Measurements from ENCODE around the gene SYNGR2.

DNA sequence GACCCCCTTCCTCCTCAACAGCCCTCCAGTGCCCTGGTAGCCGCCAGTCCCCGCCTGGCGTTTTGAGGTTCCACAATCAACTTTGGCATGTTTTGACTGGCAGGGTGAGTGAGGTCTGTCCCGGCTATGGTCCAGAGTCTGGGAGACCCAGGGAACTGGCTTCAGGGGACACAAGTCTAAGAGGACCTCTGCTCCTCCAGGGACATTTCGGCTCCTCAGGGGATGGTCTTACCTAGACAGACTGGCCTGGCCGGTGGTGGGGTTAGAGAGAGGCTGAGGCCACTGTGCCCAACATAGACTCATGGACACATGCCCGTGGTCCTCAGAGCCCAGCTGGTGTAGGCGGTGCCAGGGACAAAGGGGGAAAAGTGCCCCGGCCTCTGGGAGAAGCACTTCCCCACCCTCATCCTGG, 35.6 kb upstream of the SYNGR2 start:
- TF ChIP-seq ZC3H10 (CRISPR knock-in tag; IDR thresholded peaks at IDR 0.05) (no peak), ZNF8 (CRISPR knock-in tag; IDR thresholded peaks at IDR 0.05) (no peak), OSR1 (CRISPR knock-in tag; IDR thresholded peaks at IDR 0.05) (no peak), ESRRG (CRISPR knock-in tag; IDR thresholded peaks at IDR 0.05) (no peak), SNAI2 (CRISPR knock-in tag; IDR thresholded peaks at IDR 0.05) (no peak), RARB (CRISPR knock-in tag; IDR thresholded peaks at IDR 0.05) (no peak), ZNF70 (CRISPR knock-in tag; IDR thresholded peaks at IDR 0.05) (no peak), ZNF565 (CRISPR knock-in tag; conservative IDR thresholded peaks at IDR 0.05; ENCODE audit: low read depth) (no peak), ZFP30 (CRISPR knock-in tag; IDR thresholded peaks at IDR 0.05) (no peak), ARNTL (CRISPR knock-in tag; IDR thresholded peaks at IDR 0.05; ENCODE audit: borderline replicate concordance, low read depth) (no peak), BACH2 (CRISPR knock-in tag; IDR thresholded peaks at IDR 0.05; ENCODE audit: borderline replicate concordance) (no peak)
- TF ChIP-seq, protein P1, sequence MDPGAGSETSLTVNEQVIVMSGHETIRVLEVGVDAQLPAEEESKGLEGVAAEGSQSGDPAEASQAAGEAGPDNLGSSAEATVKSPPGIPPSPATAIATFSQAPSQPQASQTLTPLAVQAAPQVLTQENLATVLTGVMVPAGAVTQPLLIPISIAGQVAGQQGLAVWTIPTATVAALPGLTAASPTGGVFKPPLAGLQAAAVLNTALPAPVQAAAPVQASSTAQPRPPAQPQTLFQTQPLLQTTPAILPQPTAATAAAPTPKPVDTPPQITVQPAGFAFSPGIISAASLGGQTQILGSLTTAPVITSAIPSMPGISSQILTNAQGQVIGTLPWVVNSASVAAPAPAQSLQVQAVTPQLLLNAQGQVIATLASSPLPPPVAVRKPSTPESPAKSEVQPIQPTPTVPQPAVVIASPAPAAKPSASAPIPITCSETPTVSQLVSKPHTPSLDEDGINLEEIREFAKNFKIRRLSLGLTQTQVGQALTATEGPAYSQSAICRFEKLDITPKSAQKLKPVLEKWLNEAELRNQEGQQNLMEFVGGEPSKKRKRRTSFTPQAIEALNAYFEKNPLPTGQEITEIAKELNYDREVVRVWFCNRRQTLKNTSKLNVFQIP (CRISPR knock-in tag; IDR thresholded peaks at IDR 0.05; ENCODE audit: borderline replicate concordance, low read depth) = no peak
- TF ChIP-seq, protein P2, sequence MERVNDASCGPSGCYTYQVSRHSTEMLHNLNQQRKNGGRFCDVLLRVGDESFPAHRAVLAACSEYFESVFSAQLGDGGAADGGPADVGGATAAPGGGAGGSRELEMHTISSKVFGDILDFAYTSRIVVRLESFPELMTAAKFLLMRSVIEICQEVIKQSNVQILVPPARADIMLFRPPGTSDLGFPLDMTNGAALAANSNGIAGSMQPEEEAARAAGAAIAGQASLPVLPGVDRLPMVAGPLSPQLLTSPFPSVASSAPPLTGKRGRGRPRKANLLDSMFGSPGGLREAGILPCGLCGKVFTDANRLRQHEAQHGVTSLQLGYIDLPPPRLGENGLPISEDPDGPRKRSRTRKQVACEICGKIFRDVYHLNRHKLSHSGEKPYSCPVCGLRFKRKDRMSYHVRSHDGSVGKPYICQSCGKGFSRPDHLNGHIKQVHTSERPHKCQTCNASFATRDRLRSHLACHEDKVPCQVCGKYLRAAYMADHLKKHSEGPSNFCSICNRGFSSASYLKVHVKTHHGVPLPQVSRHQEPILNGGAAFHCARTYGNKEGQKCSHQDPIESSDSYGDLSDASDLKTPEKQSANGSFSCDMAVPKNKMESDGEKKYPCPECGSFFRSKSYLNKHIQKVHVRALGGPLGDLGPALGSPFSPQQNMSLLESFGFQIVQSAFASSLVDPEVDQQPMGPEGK (CRISPR knock-in tag; IDR thresholded peaks at IDR 0.05; ENCODE audit: borderline replicate concordance) = no peak
